ENCODE measurements around the gene AMOT.

DNA sequence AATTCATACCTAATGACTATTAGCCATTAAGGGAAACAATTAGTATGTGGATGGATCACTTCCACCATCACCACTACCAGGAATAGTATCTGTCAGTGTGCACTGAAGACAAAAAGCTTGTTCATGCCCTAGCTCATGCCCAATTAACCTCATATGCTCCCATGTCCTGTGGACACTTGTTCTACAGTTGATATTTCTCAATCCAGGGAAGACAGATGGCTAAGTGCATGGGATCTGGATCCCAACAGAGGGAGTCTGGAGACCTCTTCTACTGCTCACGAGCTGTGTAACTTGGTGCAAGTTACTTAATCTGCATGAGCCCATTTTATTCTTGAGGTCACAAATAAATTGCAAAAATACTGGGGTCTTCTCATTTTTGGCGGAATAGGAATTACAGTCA, 23.7 kb downstream of the AMOT start:
- TF ChIP-seq, protein P1, sequence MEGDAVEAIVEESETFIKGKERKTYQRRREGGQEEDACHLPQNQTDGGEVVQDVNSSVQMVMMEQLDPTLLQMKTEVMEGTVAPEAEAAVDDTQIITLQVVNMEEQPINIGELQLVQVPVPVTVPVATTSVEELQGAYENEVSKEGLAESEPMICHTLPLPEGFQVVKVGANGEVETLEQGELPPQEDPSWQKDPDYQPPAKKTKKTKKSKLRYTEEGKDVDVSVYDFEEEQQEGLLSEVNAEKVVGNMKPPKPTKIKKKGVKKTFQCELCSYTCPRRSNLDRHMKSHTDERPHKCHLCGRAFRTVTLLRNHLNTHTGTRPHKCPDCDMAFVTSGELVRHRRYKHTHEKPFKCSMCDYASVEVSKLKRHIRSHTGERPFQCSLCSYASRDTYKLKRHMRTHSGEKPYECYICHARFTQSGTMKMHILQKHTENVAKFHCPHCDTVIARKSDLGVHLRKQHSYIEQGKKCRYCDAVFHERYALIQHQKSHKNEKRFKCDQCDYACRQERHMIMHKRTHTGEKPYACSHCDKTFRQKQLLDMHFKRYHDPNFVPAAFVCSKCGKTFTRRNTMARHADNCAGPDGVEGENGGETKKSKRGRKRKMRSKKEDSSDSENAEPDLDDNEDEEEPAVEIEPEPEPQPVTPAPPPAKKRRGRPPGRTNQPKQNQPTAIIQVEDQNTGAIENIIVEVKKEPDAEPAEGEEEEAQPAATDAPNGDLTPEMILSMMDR (IDR thresholded peaks at IDR 0.05) = no peak
- TF ChIP-seq POLR2AphosphoS5 (IDR thresholded peaks at IDR 0.05; ENCODE audit: low read depth, low read length) (no peak), SIN3A (IDR thresholded peaks at IDR 0.05; ENCODE audit: borderline replicate concordance, insufficient read depth, low read depth, low read length) (no peak)
- TF ChIP-seq, protein P2, sequence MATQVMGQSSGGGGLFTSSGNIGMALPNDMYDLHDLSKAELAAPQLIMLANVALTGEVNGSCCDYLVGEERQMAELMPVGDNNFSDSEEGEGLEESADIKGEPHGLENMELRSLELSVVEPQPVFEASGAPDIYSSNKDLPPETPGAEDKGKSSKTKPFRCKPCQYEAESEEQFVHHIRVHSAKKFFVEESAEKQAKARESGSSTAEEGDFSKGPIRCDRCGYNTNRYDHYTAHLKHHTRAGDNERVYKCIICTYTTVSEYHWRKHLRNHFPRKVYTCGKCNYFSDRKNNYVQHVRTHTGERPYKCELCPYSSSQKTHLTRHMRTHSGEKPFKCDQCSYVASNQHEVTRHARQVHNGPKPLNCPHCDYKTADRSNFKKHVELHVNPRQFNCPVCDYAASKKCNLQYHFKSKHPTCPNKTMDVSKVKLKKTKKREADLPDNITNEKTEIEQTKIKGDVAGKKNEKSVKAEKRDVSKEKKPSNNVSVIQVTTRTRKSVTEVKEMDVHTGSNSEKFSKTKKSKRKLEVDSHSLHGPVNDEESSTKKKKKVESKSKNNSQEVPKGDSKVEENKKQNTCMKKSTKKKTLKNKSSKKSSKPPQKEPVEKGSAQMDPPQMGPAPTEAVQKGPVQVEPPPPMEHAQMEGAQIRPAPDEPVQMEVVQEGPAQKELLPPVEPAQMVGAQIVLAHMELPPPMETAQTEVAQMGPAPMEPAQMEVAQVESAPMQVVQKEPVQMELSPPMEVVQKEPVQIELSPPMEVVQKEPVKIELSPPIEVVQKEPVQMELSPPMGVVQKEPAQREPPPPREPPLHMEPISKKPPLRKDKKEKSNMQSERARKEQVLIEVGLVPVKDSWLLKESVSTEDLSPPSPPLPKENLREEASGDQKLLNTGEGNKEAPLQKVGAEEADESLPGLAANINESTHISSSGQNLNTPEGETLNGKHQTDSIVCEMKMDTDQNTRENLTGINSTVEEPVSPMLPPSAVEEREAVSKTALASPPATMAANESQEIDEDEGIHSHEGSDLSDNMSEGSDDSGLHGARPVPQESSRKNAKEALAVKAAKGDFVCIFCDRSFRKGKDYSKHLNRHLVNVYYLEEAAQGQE (IDR thresholded peaks at IDR 0.05; ENCODE audit: insufficient read depth in 1 of 2, low read depth in 2 of 2, low read length in 1 of 2) = no peak

Measured in Panc1 (cell line).